OCI-LY1 (cell line): ENCODE results near the gene ARHGAP22.

Source experiments
- EZH2 ChIP-seq: fragments of 200-600 bp; sonication (generic), shearing (Covaris generic); IDR thresholded peaks from 2 replicates; pipeline ENCODE4 v1.8.0; 2017; ENCODE audit warnings: borderline replicate concordance, mixed run types, mild to moderate bottlenecking, antibody characterized with exemption, low read length, moderate library complexity, mixed read lengths
- TF ChIP-seq, protein P1 (sequence below): fragments of 200-600 bp; sonication (generic), shearing (Covaris generic); IDR thresholded peaks from 2 replicates; pipeline ENCODE4 v1.5.1; 2017; ENCODE audit warnings: mild to moderate bottlenecking, antibody characterized with exemption, low read length, moderate library complexity, mixed read lengths

DNA sequence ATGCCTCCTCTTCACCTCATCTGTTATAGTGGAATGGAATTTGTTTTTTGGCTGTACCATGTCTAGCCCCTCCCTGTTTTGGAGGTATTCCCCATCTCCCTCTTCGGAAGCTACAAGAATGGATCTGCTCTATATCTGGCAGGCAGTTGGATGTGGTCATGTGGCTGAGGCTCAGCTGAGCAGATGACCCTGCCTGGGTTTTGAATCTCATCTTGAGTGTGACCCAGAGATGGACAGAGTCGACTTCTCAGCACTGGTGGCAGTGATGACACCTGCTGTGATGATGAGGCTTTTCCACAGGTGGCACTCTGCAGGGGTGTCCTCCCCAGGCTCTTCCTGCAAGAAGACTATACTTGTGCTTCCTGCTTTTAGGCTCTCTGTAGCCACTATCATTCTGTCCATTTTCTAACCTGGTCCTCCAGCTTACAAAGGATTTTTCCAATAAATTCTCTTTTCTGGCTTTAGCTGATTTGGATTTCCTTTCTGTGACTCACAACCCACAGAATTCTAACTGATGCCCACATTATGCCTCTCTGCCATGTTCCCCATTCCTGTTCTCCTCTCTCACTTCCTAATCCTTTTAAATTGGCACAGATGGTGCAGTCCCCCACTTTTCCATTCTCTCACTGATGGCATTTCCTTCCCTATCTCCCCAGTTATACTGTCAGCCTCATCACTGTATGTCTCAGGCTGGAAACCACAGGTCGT is 7.5 kb upstream of the ARHGAP22 start:
- TF ChIP-seq, protein P1, sequence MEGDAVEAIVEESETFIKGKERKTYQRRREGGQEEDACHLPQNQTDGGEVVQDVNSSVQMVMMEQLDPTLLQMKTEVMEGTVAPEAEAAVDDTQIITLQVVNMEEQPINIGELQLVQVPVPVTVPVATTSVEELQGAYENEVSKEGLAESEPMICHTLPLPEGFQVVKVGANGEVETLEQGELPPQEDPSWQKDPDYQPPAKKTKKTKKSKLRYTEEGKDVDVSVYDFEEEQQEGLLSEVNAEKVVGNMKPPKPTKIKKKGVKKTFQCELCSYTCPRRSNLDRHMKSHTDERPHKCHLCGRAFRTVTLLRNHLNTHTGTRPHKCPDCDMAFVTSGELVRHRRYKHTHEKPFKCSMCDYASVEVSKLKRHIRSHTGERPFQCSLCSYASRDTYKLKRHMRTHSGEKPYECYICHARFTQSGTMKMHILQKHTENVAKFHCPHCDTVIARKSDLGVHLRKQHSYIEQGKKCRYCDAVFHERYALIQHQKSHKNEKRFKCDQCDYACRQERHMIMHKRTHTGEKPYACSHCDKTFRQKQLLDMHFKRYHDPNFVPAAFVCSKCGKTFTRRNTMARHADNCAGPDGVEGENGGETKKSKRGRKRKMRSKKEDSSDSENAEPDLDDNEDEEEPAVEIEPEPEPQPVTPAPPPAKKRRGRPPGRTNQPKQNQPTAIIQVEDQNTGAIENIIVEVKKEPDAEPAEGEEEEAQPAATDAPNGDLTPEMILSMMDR = no peak
- TF ChIP-seq EZH2 = no peak
